Thoracic aorta (tissue), 2 donors: ENCODE measurements around the gene NDUFS4. TPM values are rescaled to one million over a fixed set of nuclear protein-coding genes. Genes with fewer than 3 reads are reported as not detected.
"Not testable (repeated sequence)": the region's sequence is repeated elsewhere in the genome, so short reads cannot be mapped to it uniquely, and the experiment has no call there.

Experiments used
- ATAC-seq: fragments of 150-250 bp; one replicate; pipeline ENCODE4 v1.8.0; 2017; ENCODE audit warnings: low read depth; ENCODE audit not compliant: insufficient number of reproducible peaks, low FRiP score
- DNase-seq: peaks from one replicate; pipeline ENCODE4 v3.0.0-alpha.2; 2020; ENCODE audit warnings: low spot score
- H3K27ac ChIP-seq, 2 donors: fragments of 200-600 bp; sonication (generic); 1 replicate in 1 of 2; 2 replicates in 1 of 2; pipeline ENCODE4 v1.5.1; 2016; ENCODE audit warnings: mild to moderate bottlenecking in 2 of 2, moderate library complexity in 2 of 2
- H3K27me3 ChIP-seq: fragments of 200-600 bp; sonication (generic); replicated peaks from 2 replicates; pipeline ENCODE4 v1.6.0; 2016; ENCODE audit warnings: mild to moderate bottlenecking; ENCODE audit not compliant: insufficient read depth
- H3K36me3 ChIP-seq: fragments of 200-600 bp; sonication (generic); one replicate; pipeline ENCODE4 v1.5.1; 2016
- H3K4me1 ChIP-seq, 2 donors: fragments of 200-600 bp; sonication (generic); 1 replicate in 1 of 2; 2 replicates in 1 of 2; pipeline versions ENCODE4 v1.5.1 to v1.6.0; 2016; ENCODE audit warnings: low read depth in 2 of 2, mild to moderate bottlenecking in 1 of 2; ENCODE audit not compliant: control insufficient read depth in 1 of 2
- H3K4me3 ChIP-seq: fragments of 200-600 bp; sonication (generic); 2 replicates; pipeline ENCODE4 v1.5.1; 2016; ENCODE audit warnings: mild to moderate bottlenecking
- H3K9me3 ChIP-seq: fragments of 200-600 bp; sonication (generic); 2 replicates; pipeline ENCODE4 v1.5.1; 2016
- total RNA-seq, 2 donors: library from RNA; depleted of rRNA; stranded (reverse); fragments of >200 nt; gene quantifications; one replicate each; pipeline versions ENCODE4 v1.1.0 to v1.2.3, GENCODE V29; 2016
- TF ChIP-seq, protein P1 (sequence below): fragments of 200-600 bp; sonication (generic); IDR thresholded peaks from one replicate; pipeline ENCODE4 v1.5.1; 2019; ENCODE audit warnings: antibody characterized with exemption

Gene NDUFS4
- total RNA-seq, 2 donors from 2014 or later, result 42.0 to 72.0 TPM

- ATAC-seq, result no peak
Observed at GRCh38 chr5:53681079-53681478, 120.6 kb downstream of the NDUFS4 start.

GRCh38 chr5:53691014-53691413 is 130.6 kb downstream of the NDUFS4 start:
- Histone ChIP-seq H3K9me3 (peaks cover 54% of the 10 kb centered on the region), H3K27me3 (no peaks in the 10 kb centered on the region), H3K4me1 (no peaks in the 10 kb centered on the region), H3K27ac (no peak overlapping the region), H3K4me3 (no peak overlapping the region), H3K36me3 (no peaks in the 10 kb centered on the region)
- DNase-seq (no peak), ATAC-seq (no peak)
- TF ChIP-seq, protein P1, sequence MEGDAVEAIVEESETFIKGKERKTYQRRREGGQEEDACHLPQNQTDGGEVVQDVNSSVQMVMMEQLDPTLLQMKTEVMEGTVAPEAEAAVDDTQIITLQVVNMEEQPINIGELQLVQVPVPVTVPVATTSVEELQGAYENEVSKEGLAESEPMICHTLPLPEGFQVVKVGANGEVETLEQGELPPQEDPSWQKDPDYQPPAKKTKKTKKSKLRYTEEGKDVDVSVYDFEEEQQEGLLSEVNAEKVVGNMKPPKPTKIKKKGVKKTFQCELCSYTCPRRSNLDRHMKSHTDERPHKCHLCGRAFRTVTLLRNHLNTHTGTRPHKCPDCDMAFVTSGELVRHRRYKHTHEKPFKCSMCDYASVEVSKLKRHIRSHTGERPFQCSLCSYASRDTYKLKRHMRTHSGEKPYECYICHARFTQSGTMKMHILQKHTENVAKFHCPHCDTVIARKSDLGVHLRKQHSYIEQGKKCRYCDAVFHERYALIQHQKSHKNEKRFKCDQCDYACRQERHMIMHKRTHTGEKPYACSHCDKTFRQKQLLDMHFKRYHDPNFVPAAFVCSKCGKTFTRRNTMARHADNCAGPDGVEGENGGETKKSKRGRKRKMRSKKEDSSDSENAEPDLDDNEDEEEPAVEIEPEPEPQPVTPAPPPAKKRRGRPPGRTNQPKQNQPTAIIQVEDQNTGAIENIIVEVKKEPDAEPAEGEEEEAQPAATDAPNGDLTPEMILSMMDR, result no peak

More at GRCh38 chr5:53681079-53681478, 120.6 kb downstream of the NDUFS4 start:
- Histone ChIP-seq H3K4me1 (no peaks in the 10 kb centered on the region), H3K36me3 (peaks cover 3% of the 10 kb centered on the region), H3K27me3 (no peaks in the 10 kb centered on the region), H3K9me3 (peaks cover 3% of the 10 kb centered on the region), H3K4me3 (no peak overlapping the region), H3K27ac (no peak overlapping the region)
- TF ChIP-seq, protein P1, result no peak
- no peak for DNase-seq

DNA sequence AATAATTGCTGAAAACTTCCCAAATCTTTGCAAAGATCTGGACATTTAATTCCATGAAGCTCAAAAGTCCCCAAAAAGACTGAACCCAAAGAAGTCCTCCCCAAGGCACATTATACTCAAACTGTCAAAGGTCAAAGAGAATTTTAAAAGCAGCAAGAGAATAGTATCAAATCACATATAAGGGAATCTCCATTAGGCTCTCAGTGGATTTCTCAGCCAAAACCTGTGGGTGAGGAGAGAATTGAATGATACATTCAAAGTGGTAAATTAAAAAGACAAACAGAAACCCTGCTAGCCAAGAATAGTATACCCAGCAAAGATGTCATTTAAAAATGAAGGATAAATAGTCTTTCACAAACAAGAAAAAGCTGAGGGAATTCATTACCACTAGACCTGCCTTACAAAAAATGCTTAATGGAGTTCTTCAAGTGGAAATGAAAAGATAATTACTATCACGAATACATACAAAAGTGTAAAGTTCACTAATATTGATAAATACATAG is 134.1 kb downstream of the NDUFS4 start:
- TF ChIP-seq, protein P1, result no peak
- H3K27me3 ChIP-seq, result no peaks in the 10 kb centered on the region
- H3K4me1 ChIP-seq, result no peaks in the 10 kb centered on the region
- peaks cover 42% of the 10 kb centered on the region for H3K9me3 ChIP-seq
- no peaks in the 10 kb centered on the region for H3K36me3 ChIP-seq
- no peak for ATAC-seq
- H3K4me3 ChIP-seq, result no peak overlapping the region
- no peak overlapping the region for H3K27ac ChIP-seq
- DNase-seq, result no peak

GRCh38 chr5:53710405-53710804 is 150.0 kb downstream of the NDUFS4 start:
- not testable (repeated sequence) for H3K4me1 ChIP-seq, H3K36me3 ChIP-seq, ATAC-seq, H3K9me3 ChIP-seq, H3K4me3 ChIP-seq, DNase-seq, H3K27me3 ChIP-seq, H3K27ac ChIP-seq

- Histone ChIP-seq H3K4me1 (no peaks in the 10 kb centered on the region), H3K27ac (no peak overlapping the region), H3K9me3 (no peaks in the 10 kb centered on the region), H3K4me3 (no peak overlapping the region), H3K36me3 (no peaks in the 10 kb centered on the region), H3K27me3 (no peaks in the 10 kb centered on the region)
- TF ChIP-seq, protein P1, result no peak
- ATAC-seq (no peak), DNase-seq (no peak)
Observed at GRCh38 chr5:53712327-53712726, 151.9 kb downstream of the NDUFS4 start.
